ENCODE results near the gene PREX1. TPM values are rescaled to one million over a fixed set of nuclear protein-coding genes. Genes with fewer than 3 reads are reported as not detected.

Gene PREX1
- total RNA-seq, 1 experiment from 2014 or later = 20.0 TPM

- no TSS peak for BruUV-seq (replicated peaks)
- DNase-seq (ENCODE audit: low read depth, low spot score) = no peak
These were observed 65.9 kb downstream of the PREX1 start for GRCh38 chr20:48761874-48762273.

GRCh38 chr20:48761023-48761785, 66.6 kb downstream of the PREX1 start:
- no peak for TF ChIP-seq REST (IDR thresholded peaks at IDR 0.05; ENCODE audit: insufficient read depth in 1 of 2, low read depth in 2 of 2, low read length in 1 of 2)
- TF ChIP-seq CTCF (IDR thresholded peaks at IDR 0.05) = no peak
- TF ChIP-seq TCF7L2 (IDR thresholded peaks at IDR 0.05; ENCODE audit: low read depth, low read length) = no peak
- no peak for TF ChIP-seq SIN3A (IDR thresholded peaks at IDR 0.05; ENCODE audit: borderline replicate concordance, insufficient read depth, low read depth, low read length)
- TF ChIP-seq POLR2AphosphoS5 (IDR thresholded peaks at IDR 0.05; ENCODE audit: low read depth, low read length) = no peak
- H3K4me3 ChIP-seq (ENCODE audit: low read depth in 2 of 2, low read length in 2 of 2) = no peak overlapping the region
- BruUV-seq (replicated peaks) = no TSS peak
- H3K4me1 ChIP-seq (ENCODE audit: control insufficient read depth, insufficient read depth, low read length) = peaks cover 11% of the 10 kb centered on the region
- in situ Hi-C loops (cut with HindIII; ENCODE audit: low pct_unique_long_range_greater_than_20kb, low sequenced_read_pairs) = no loop called here
- DNase-seq (ENCODE audit: low read depth, low spot score) = no peak
- peak overlapping the region; percentile 66 for H3K27ac ChIP-seq (ENCODE audit: low read length)
- ChIA-PET CTCF (no interaction called here), POLR2A (no interaction called here)
- intact Hi-C loops (cut with micrococcal nuclease; ENCODE audit: unreplicated experiment) = no loop called here
- H3K36me3 ChIP-seq (ENCODE audit: control insufficient read depth, insufficient read depth, low read length) = no peaks in the 10 kb centered on the region
- no peaks in the 10 kb centered on the region for H3K27me3 ChIP-seq (ENCODE audit: control insufficient read depth, insufficient read depth, low read length)
- no peaks in the 10 kb centered on the region for H3K9me3 ChIP-seq (ENCODE audit: control insufficient read depth, insufficient read depth, low read depth, low read length)
- peak; percentile 40; the same call in 1 of the 2 replicates for ATAC-seq

More at GRCh38 chr20:48761874-48762273, 65.9 kb downstream of the PREX1 start:
- ATAC-seq = no peak
- H3K36me3 ChIP-seq (ENCODE audit: control insufficient read depth, insufficient read depth, low read length) = no peaks in the 10 kb centered on the region
- H3K27me3 ChIP-seq (ENCODE audit: control insufficient read depth, insufficient read depth, low read length) = no peaks in the 10 kb centered on the region
- CTCF ChIA-PET = no interaction called here
- H3K4me1 ChIP-seq (ENCODE audit: control insufficient read depth, insufficient read depth, low read length) = peaks cover 11% of the 10 kb centered on the region
- POLR2A ChIA-PET = interaction anchor here (0.7 kb wide), 1 partner anchor 13 kb away, joined by 9 read pairs; no protein-coding TSS in a partner anchor
- no peak overlapping the region for H3K27ac ChIP-seq (ENCODE audit: low read length)
- no peak overlapping the region for H3K4me3 ChIP-seq (ENCODE audit: low read depth in 2 of 2, low read length in 2 of 2)
- no peaks in the 10 kb centered on the region for H3K9me3 ChIP-seq (ENCODE audit: control insufficient read depth, insufficient read depth, low read depth, low read length)
- in situ Hi-C loops (cut with HindIII; ENCODE audit: low pct_unique_long_range_greater_than_20kb, low sequenced_read_pairs) (no loop called here), intact Hi-C loops (cut with micrococcal nuclease; ENCODE audit: unreplicated experiment) (no loop called here)
- TF ChIP-seq CTCF (IDR thresholded peaks at IDR 0.05) (no peak), TCF7L2 (IDR thresholded peaks at IDR 0.05; ENCODE audit: low read depth, low read length) (no peak), SIN3A (IDR thresholded peaks at IDR 0.05; ENCODE audit: borderline replicate concordance, insufficient read depth, low read depth, low read length) (no peak), POLR2AphosphoS5 (IDR thresholded peaks at IDR 0.05; ENCODE audit: low read depth, low read length) (no peak), REST (IDR thresholded peaks at IDR 0.05; ENCODE audit: insufficient read depth in 1 of 2, low read depth in 2 of 2, low read length in 1 of 2) (no peak)

All from Panc1 (cell line).